Upper lobe of left lung (tissue), 6 donors: ENCODE results near the gene VMP1. TPM values are rescaled to one million over a fixed set of nuclear protein-coding genes. Genes with fewer than 3 reads are reported as not detected.
A peak's percentile ranks its signal among the peaks of the same experiment; 100 is the strongest.
"Not testable (repeated sequence)": the region's sequence is repeated elsewhere in the genome, so short reads cannot be mapped to it uniquely, and the experiment has no call there.

ENCODE experiments used
- ATAC-seq, 2 donors: fragments of 200-7000 bp; cut with Tn5 transposase; one replicate each; pipeline ENCODE4 v1.9.1; 2022; ENCODE audit warnings: mild to moderate bottlenecking in 2 of 2, moderate library complexity in 2 of 2; ENCODE audit not compliant: low FRiP score in 2 of 2
- DNase-seq, 2 donors: peaks; one replicate each; pipeline ENCODE4 v3.0.0-alpha.2; 2019 to 2020
- H3K27ac ChIP-seq, 4 donors: fragments of 200-600 bp; sonication (generic); one replicate each; pipeline ENCODE4 v1.5.1; 2016 to 2019
- H3K27me3 ChIP-seq, 4 donors: fragments of 200-600 bp; sonication (generic); one replicate each; pipeline ENCODE4 v1.5.1; 2017 to 2019
- H3K36me3 ChIP-seq, 4 donors: fragments of 200-600 bp; sonication (generic); one replicate each; pipeline ENCODE4 v1.5.1; 2016 to 2019
- H3K4me1 ChIP-seq, 4 donors: fragments of 200-600 bp; sonication (generic); one replicate each; pipeline ENCODE4 v1.5.1; 2018 to 2019
- H3K4me3 ChIP-seq, 4 donors: fragments of 200-600 bp; sonication (generic); one replicate each; pipeline ENCODE4 v1.5.1; 2017 to 2019; ENCODE audit warnings: mild to moderate bottlenecking in 2 of 4, moderate library complexity in 1 of 4
- H3K9me3 ChIP-seq, 4 donors: fragments of 200-600 bp; sonication (generic); one replicate each; pipeline ENCODE4 v1.5.1; 2018 to 2019
- CTCF ChIP-seq, 6 experiments: fragments of 450-650 bp in 4 of 6; fragments of 200-600 bp in 2 of 6; sonication (generic) in 2 of 6; IDR thresholded peaks; one replicate each; pipeline ENCODE4 v1.5.1; 2016 to 2019; ENCODE audit warnings: antibody characterized with exemption in 6 of 6
- EP300 ChIP-seq, 4 donors: sonication (generic); formaldehyde crosslinking; IDR thresholded peaks; one replicate each; pipeline ENCODE4 v1.5.1; 2017; ENCODE audit warnings: antibody characterized with exemption in 4 of 4, control low read depth in 2 of 4
- POLR2A ChIP-seq, 4 donors: fragments of 450-650 bp; IDR thresholded peaks; one replicate each; pipeline ENCODE4 v1.5.1; 2016 to 2017; ENCODE audit warnings: antibody characterized with exemption in 4 of 4, mild to moderate bottlenecking in 2 of 4
- POLR2AphosphoS5 ChIP-seq, 2 donors: sonication (generic); formaldehyde crosslinking; IDR thresholded peaks; one replicate each; pipeline ENCODE4 v1.5.1; 2017; ENCODE audit warnings: antibody characterized with exemption in 2 of 2
- WGBS, 2 donors: methylation state at CpG; one replicate each; pipeline ENCODE4 v1.1.5; 2017 to 2018; 5-methylcytosine and 5-hydroxymethylcytosine counted together
- total RNA-seq, 6 donors: library from RNA; depleted of rRNA in 4 of 6; stranded (reverse); fragments of >200 nt in 4 of 6; gene quantifications; one replicate each; pipeline versions ENCODE4 v1.1.0 to v1.2.1, GENCODE V29; 2016 to 2021
- donor health status: DM: no; HTN: no; CAD: no; lungs with moderate emphysema.
- donor health status: DM: no; HTN: yes; CAD: no; lungs with severe emphysema.

Gene VMP1
- total RNA-seq, 6 donors from 2014 or later: 124 to 246 (median 181) TPM

DNA sequence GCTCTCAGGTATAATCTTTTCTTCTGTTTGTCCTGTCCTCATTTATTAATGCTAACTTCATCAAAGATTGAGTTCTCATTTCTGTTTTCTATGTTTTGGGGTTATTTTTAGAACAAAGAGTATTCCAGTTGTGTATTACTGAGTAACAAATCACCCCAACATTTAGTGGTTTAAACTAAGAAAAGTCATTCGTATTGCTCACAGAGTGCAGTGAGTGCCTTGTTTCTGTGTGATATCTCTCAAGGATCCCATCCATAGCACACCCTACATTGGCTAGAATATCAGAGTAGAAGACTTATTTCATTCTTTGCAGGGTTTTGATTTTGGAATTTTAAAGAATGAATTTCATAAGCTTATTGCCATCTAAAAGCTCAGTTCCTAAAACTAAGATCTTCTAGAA is 72.1 kb downstream of the VMP1 start:
- Histone ChIP-seq H3K4me3 (no peak overlapping the region), H3K4me1 (peaks cover 14 to 21% (median 17%) of the 10 kb centered on the region in 4 donors), H3K27me3 (no peaks in the 10 kb centered on the region), H3K27ac (peak overlapping the region in 1 of 4 donors; percentile 34), H3K36me3 (peaks cover 0 to 32% (median 7%) of the 10 kb centered on the region in 4 donors), H3K9me3 (no peaks in the 10 kb centered on the region)
- TF ChIP-seq POLR2A (IDR thresholded peaks at IDR 0.05) (no peak), CTCF (IDR thresholded peaks at IDR 0.05) (no peak), POLR2AphosphoS5 (IDR thresholded peaks at IDR 0.05) (no peak), EP300 (IDR thresholded peaks at IDR 0.05) (no peak)
- ATAC-seq: no peak
- DNase-seq: no peak
- WGBS, 2 donors: 80 to 83% methylated on average over 1 of the region's 1 CpG

GRCh38 chr17:59780548-59780947 is 73.1 kb downstream of the VMP1 start:
- not testable (repeated sequence) for H3K27me3 ChIP-seq, DNase-seq, H3K9me3 ChIP-seq, ATAC-seq, H3K4me3 ChIP-seq, H3K27ac ChIP-seq
- peaks cover 0 to 23% (median 2%) of the 10 kb centered on the region in 4 donors for H3K36me3 ChIP-seq
- H3K4me1 ChIP-seq: peaks cover 24 to 31% (median 27%) of the 10 kb centered on the region in 4 donors
- WGBS, 2 donors: 97 to 100% methylated on average over 6 of the region's 6 CpGs

- H3K4me3 ChIP-seq: no peak overlapping the region
- H3K9me3 ChIP-seq: no peaks in the 10 kb centered on the region
- WGBS, 2 donors: 43 to 53% methylated on average over 5 of the region's 5 CpGs
- H3K4me1 ChIP-seq: peaks cover 51 to 57% (median 54%) of the 10 kb centered on the region in 4 donors
- DNase-seq (no peak), ATAC-seq (no peak)
- H3K27ac ChIP-seq: peak overlapping the region; percentile 85 to 95 (median 88)
- TF ChIP-seq POLR2AphosphoS5 (IDR thresholded peaks at IDR 0.05) (no peak), EP300 (IDR thresholded peaks at IDR 0.05) (no peak), POLR2A (IDR thresholded peaks at IDR 0.05) (no peak), CTCF (IDR thresholded peaks at IDR 0.05) (peak in 1 of 6 experiments; percentile 3)
- no peaks in the 10 kb centered on the region for H3K27me3 ChIP-seq
- H3K36me3 ChIP-seq: no peaks in the 10 kb centered on the region
Measured at GRCh38 chr17:59783221-59784047, 76.0 kb downstream of the VMP1 start.

DNA sequence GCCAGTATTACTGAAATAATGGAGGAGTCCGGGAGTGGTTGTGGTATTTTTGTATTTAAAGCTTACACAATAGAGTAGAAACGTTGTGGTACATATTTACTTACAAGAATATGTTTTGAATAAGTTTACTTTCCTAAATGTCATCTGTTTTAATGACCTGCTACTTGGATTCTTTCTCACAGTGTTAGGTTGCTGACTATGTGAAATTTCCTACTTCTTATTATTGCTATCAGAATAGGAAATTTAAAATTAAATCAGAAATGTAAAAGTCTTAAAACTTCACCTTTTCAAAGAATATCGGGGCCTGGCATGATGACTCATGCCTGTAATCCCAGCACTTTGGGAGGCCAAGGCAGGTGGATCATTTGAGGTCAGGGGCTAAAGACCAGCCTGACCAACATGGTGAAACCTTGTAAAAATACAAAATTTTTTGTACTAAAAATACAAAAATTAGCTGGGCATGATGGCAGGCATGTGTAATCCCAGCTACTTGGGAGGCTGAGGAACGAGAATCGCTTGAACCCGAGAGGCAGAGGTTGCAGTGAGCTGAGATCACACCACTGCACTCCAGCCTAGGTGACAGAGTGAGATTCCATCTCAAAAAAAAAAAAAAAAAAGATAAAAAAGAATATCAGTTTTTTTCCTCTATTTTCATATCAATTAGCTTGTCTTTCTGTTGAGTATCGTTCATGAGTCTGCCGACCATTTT is 77.8 kb downstream of the VMP1 start:
- H3K27me3 ChIP-seq: no peaks in the 10 kb centered on the region
- 62 to 67% methylated on average over 8 of the region's 8 CpGs for WGBS, 2 donors
- H3K36me3 ChIP-seq: no peaks in the 10 kb centered on the region
- peak overlapping the region; percentile 85 to 95 (median 88) for H3K27ac ChIP-seq
- no peak overlapping the region for H3K4me3 ChIP-seq
- TF ChIP-seq CTCF (IDR thresholded peaks at IDR 0.05) (no peak), EP300 (IDR thresholded peaks at IDR 0.05) (no peak), POLR2A (IDR thresholded peaks at IDR 0.05) (no peak), POLR2AphosphoS5 (IDR thresholded peaks at IDR 0.05) (no peak)
- no peaks in the 10 kb centered on the region for H3K9me3 ChIP-seq
- ATAC-seq (no peak), DNase-seq (no peak)
- H3K4me1 ChIP-seq: peaks cover 54 to 60% (median 58%) of the 10 kb centered on the region in 4 donors

DNA sequence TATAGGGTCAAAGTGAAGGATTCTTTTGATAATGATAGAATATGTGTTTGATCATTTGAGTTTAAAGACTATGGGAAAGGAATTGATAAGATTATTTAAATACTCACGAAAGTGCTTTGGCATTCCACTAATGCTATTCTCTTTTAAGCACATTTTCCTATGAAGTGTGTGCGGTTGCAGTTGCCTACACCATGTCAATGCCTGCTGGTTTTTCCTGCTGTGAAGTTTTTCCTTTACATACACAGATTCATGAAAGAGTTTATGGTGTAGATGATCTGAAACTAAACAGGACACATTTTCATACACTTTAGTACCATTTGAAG is 78.7 kb downstream of the VMP1 start:
- peak overlapping the region; percentile 85 to 95 (median 88) for H3K27ac ChIP-seq
- peak overlapping the region in 2 of 4 donors; percentile 20 to 26 for H3K4me3 ChIP-seq
- no peaks in the 10 kb centered on the region for H3K9me3 ChIP-seq
- 26 to 35% methylated on average over 2 of the region's 2 CpGs for WGBS, 2 donors
- H3K27me3 ChIP-seq: no peaks in the 10 kb centered on the region
- no peaks in the 10 kb centered on the region for H3K36me3 ChIP-seq
- TF ChIP-seq CTCF (IDR thresholded peaks at IDR 0.05) (peak in 2 of 6 experiments; percentile 19 to 24), POLR2AphosphoS5 (IDR thresholded peaks at IDR 0.05) (no peak)
- peaks cover 58 to 60% (median 58%) of the 10 kb centered on the region in 4 donors for H3K4me1 ChIP-seq
- ATAC-seq (no peak), DNase-seq (no peak)
